Heart right ventricle (tissue), 16 donors: Measurements from ENCODE around the gene C3. TPM values are rescaled to one million over a fixed set of nuclear protein-coding genes. Genes with fewer than 3 reads are reported as not detected.

Source experiments
- ATAC-seq, 8 donors: fragments of 200-7000 bp; cut with Tn5 transposase; one replicate each; pipeline ENCODE4 v1.9.1; 2020; ENCODE audit warnings: mild to moderate bottlenecking in 8 of 8, moderate library complexity in 8 of 8, moderate number of reproducible peaks in 1 of 8
- DNase-seq, 2 donors: peaks; one replicate each; pipeline ENCODE4 v3.0.0-alpha.2; 2020
- H3K27ac ChIP-seq, 10 donors: fragments of 200-600 bp; sonication (generic) in 2 of 10; one replicate each; pipeline versions ENCODE4 v1.5.0 to v1.8.0; 2020 to 2022; ENCODE audit warnings: mild to moderate bottlenecking in 3 of 10
- H3K27me3 ChIP-seq, 7 donors: fragments of 200-600 bp; one replicate each; pipeline ENCODE4 v1.8.0; 2021 to 2022; ENCODE audit warnings: mild to moderate bottlenecking in 2 of 7
- H3K36me3 ChIP-seq, 9 donors: fragments of 200-600 bp; sonication (generic) in 1 of 9; one replicate each; pipeline versions ENCODE4 v1.5.0 to v1.8.0; 2020 to 2022; ENCODE audit warnings: mild to moderate bottlenecking in 2 of 9
- H3K4me1 ChIP-seq, 9 donors: fragments of 200-600 bp; sonication (generic) in 1 of 9; one replicate each; pipeline versions ENCODE4 v1.5.0 to v1.8.0; 2020 to 2022; ENCODE audit warnings: mild to moderate bottlenecking in 4 of 9
- H3K4me3 ChIP-seq, 10 donors: fragments of 200-600 bp; sonication (generic) in 2 of 10; one replicate each; pipeline versions ENCODE4 v1.5.0 to v1.8.0; 2020 to 2022; ENCODE audit warnings: mild to moderate bottlenecking in 7 of 10, moderate library complexity in 2 of 10
- H3K9me3 ChIP-seq, 11 donors: fragments of 200-600 bp in 10 of 11; sonication (generic) in 2 of 11; one replicate each; pipeline versions ENCODE4 v1.5.0 to v1.8.0; 2013 to 2022; ENCODE audit warnings: mild to moderate bottlenecking in 2 of 11, control low read depth in 1 of 11, moderate library complexity in 1 of 11
- CTCF ChIP-seq, 9 donors: fragments of 200-600 bp; sonication (generic) in 2 of 9; IDR thresholded peaks; one replicate each; pipeline versions ENCODE4 v1.5.0 to v1.8.0; 2021 to 2022; ENCODE audit warnings: antibody characterized with exemption in 9 of 9, mild to moderate bottlenecking in 5 of 9, moderate library complexity in 1 of 9
- WGBS, 2 donors: extraction: QIAGEN DNeasy Blood & Tissue Kit; methylation state at CpG; one replicate each; pipeline ENCODE4 v1.1.7; 2013; ENCODE audit warnings: inconsistent platforms in 1 of 2; 5-methylcytosine and 5-hydroxymethylcytosine counted together
- intact Hi-C, 10 donors: fragments of 100-400 bp; cut with DNase I; formaldehyde crosslinking; loops; one replicate each; pipeline versions ENCODE4 v1.11.1 to v1.14.2; 2022
- polyA plus RNA-seq, 2 donors: library from polyadenylated mRNA; stranded (reverse); fragments of 200-250 nt; gene quantifications; one replicate each; pipeline ENCODE4 v1.2.3, GENCODE V29; 2013
- total RNA-seq, 10 donors: library from RNA; stranded (reverse); fragmentation: NEBNext Ultra II Directional in 3 of 10; extraction: Animal tissue kit (Norgen Biotek cat#: 25700) in 3 of 10; gene quantifications; one replicate each; pipeline versions ENCODE4 v1.2.1 to v1.2.4, GENCODE V29; 2021 to 2023
- donor health status: Arrhythmogenic right ventricular cardiomyopathy.
- donor health status: ischemic (EF 13 %, LVEDD 7.1; RV severe dilation, severe dysfunction).
- donor health status: healthy with polysubstance abuse.
- donor health status: DM: no; HTN: yes; CAD: no.
- donor health status: DM: no; HTN: no; CAD: no.
- donor health status: ischemic (EF 25% LVEDD 6.9; RV normal size, moderate dysfunction).
- donor health status: ischemic (EF 25% LVEDD 5.7; RV mildly dilated, moderate dysfunction).
- donor health status: healthy.
- donor health status: DM: yes; HTN: yes; CAD: no.
- donor health status: Ischemic cardiomyopathy.
- donor health status: ischemic (EF 35%, LVEDD 5.7; RV mildly dilated, moderate dysfunction).
- donor health status: nonischemic (EF 11% LVEDD 7.7; RV severe dilation, severe dysfunction).
- donor health status: DM: yes; HTN: yes; CAD: no.
- donor health status: PGD.
- donor health status: ischemic (EF 29% LVEDD 5.4; RV normal size, mild dysfunction).
- donor health status: nonischemic (EF 23%, LVEDD 6.1; RV moderate dilation, normal function).

C3 gene
- total and polyA plus RNA-seq, 12 donors: 23.0 to 475 (median 170) TPM

- Histone ChIP-seq H3K27ac (peak overlapping the region in 1 of 10 donors; percentile 6), H3K4me1 (peaks cover 0 to 3% (median 0%) of the 10 kb centered on the region in 9 donors), H3K27me3 (peaks cover 0 to 63% (median 48%) of the 10 kb centered on the region in 7 donors), H3K9me3 (peaks cover 0 to 10% (median 0%) of the 10 kb centered on the region in 11 donors), H3K4me3 (no peak overlapping the region), H3K36me3 (no peaks in the 10 kb centered on the region)
- ATAC-seq (no peak), DNase-seq (no peak)
- 15 to 27% methylated on average over 1 of the region's 1 CpG for WGBS, 2 donors
- intact Hi-C loops: no loop called here
- no peak for TF ChIP-seq CTCF (IDR thresholded peaks at IDR 0.05)
Measured at GRCh38 chr19:6652805-6653094, 67.7 kb downstream of the C3 start.

GRCh38 chr19:6651965-6652804 lies 68.3 kb downstream of the C3 start:
- intact Hi-C loops: no loop called here
- DNase-seq: no peak
- peaks cover 0 to 63% (median 43%) of the 10 kb centered on the region in 7 donors for H3K27me3 ChIP-seq
- peaks cover 0 to 3% (median 0%) of the 10 kb centered on the region in 9 donors for H3K4me1 ChIP-seq
- H3K27ac ChIP-seq: no peak overlapping the region
- 75 to 78% methylated on average over 6 of the region's 6 CpGs for WGBS, 2 donors
- no peaks in the 10 kb centered on the region for H3K36me3 ChIP-seq
- no peak for ATAC-seq
- no peak for TF ChIP-seq CTCF (IDR thresholded peaks at IDR 0.05)
- peaks cover 0 to 10% (median 0%) of the 10 kb centered on the region in 11 donors for H3K9me3 ChIP-seq
- no peak overlapping the region for H3K4me3 ChIP-seq

GRCh38 chr19:6649185-6649584 lies 71.3 kb downstream of the C3 start:
- Histone ChIP-seq H3K9me3 (peaks cover 0 to 10% (median 0%) of the 10 kb centered on the region in 11 donors), H3K27ac (no peak overlapping the region), H3K4me3 (no peak overlapping the region), H3K36me3 (no peaks in the 10 kb centered on the region), H3K27me3 (peaks cover 0 to 60% (median 19%) of the 10 kb centered on the region in 7 donors), H3K4me1 (no peaks in the 10 kb centered on the region)
- DNase-seq (no peak), ATAC-seq (no peak)
- no peak for TF ChIP-seq CTCF (IDR thresholded peaks at IDR 0.05)
- WGBS, 2 donors: 18% methylated on average over 2 of the region's 2 CpGs
- intact Hi-C loops: no loop called here

GRCh38 chr19:6648141-6648715 lies 72.2 kb downstream of the C3 start:
- ATAC-seq (no peak), DNase-seq (no peak)
- TF ChIP-seq CTCF (IDR thresholded peaks at IDR 0.05): no peak
- Histone ChIP-seq H3K27ac (no peak overlapping the region), H3K9me3 (peaks cover 0 to 10% (median 0%) of the 10 kb centered on the region in 11 donors), H3K4me3 (no peak overlapping the region), H3K36me3 (no peaks in the 10 kb centered on the region), H3K27me3 (peaks cover 0 to 68% (median 16%) of the 10 kb centered on the region in 7 donors), H3K4me1 (no peaks in the 10 kb centered on the region)
- intact Hi-C loops: no loop called here
- 83 to 84% methylated on average over 9 of the region's 9 CpGs for WGBS, 2 donors
